ENCODE data around the gene PTTG1IP. TPM values are rescaled to one million over a fixed set of nuclear protein-coding genes. Genes with fewer than 3 reads are reported as not detected.
A peak's percentile ranks its signal among the peaks of the same experiment; 100 is the strongest.

The PTTG1IP gene
- total RNA-seq, result 71.9 TPM

GRCh38 chr21:44873356-44874239 is at the start of gene PTTG1IP:
TSS of gene PTTG1IP (minus strand) at chr21:44873690. CDS start at chr21:44873616, 74 bp downstream.
- Histone ChIP-seq H3K4me1 (ENCODE audit: insufficient read depth, low read length) (peaks cover 86% of the 10 kb centered on the region), H3K9me3 (ENCODE audit: low read depth, low read length) (no peaks in the 10 kb centered on the region), H3K4me3 (ENCODE audit: low read length) (peak within 1 kb of the TSS; percentile 74), H3K27me3 (ENCODE audit: insufficient read depth, low read length) (no peaks in the 10 kb centered on the region)

- peak overlapping the region; percentile 80 for H3K4me3 ChIP-seq (ENCODE audit: low read length)
- no peaks in the 10 kb centered on the region for H3K27me3 ChIP-seq (ENCODE audit: insufficient read depth, low read length)
- no peaks in the 10 kb centered on the region for H3K9me3 ChIP-seq (ENCODE audit: low read depth, low read length)
- peaks cover 86% of the 10 kb centered on the region for H3K4me1 ChIP-seq (ENCODE audit: insufficient read depth, low read length)
Measured at GRCh38 chr21:44921928-44922327, 48.4 kb upstream of the PTTG1IP start.

GRCh38 chr21:44920694-44921604 is 47.5 kb upstream of the PTTG1IP start, which contains the start of gene ITGB2:
TSS of gene ITGB2 (minus strand) at chr21:44920899. CDS start at chr21:44910782, 10,117 bp downstream.
- Histone ChIP-seq H3K4me3 (ENCODE audit: low read length) (peak within 1 kb of the TSS; percentile 80), H3K4me1 (ENCODE audit: insufficient read depth, low read length) (peaks cover 86% of the 10 kb centered on the region), H3K27me3 (ENCODE audit: insufficient read depth, low read length) (no peaks in the 10 kb centered on the region)

GRCh38 chr21:44919913-44920693 is 46.6 kb upstream of the PTTG1IP start:
- peak overlapping the region; percentile 80 for H3K4me3 ChIP-seq (ENCODE audit: low read length)
- H3K9me3 ChIP-seq (ENCODE audit: low read depth, low read length), result no peaks in the 10 kb centered on the region
- no peaks in the 10 kb centered on the region for H3K27me3 ChIP-seq (ENCODE audit: insufficient read depth, low read length)
- peaks cover 86% of the 10 kb centered on the region for H3K4me1 ChIP-seq (ENCODE audit: insufficient read depth, low read length)

More at GRCh38 chr21:44920694-44921604, 47.5 kb upstream of the PTTG1IP start, which contains the start of gene ITGB2:
- H3K9me3 ChIP-seq (ENCODE audit: low read depth, low read length), result no peaks in the 10 kb centered on the region

- Histone ChIP-seq H3K4me3 (ENCODE audit: low read length) (peak overlapping the region; percentile 80), H3K4me1 (ENCODE audit: insufficient read depth, low read length) (peaks cover 86% of the 10 kb centered on the region), H3K9me3 (ENCODE audit: low read depth, low read length) (no peaks in the 10 kb centered on the region)
Measured at GRCh38 chr21:44919111-44919912, 45.8 kb upstream of the PTTG1IP start.

GRCh38 chr21:44918581-44919033 is 45.1 kb upstream of the PTTG1IP start:
- Histone ChIP-seq H3K4me3 (ENCODE audit: low read length) (peak overlapping the region; percentile 80), H3K9me3 (ENCODE audit: low read depth, low read length) (no peaks in the 10 kb centered on the region), H3K27me3 (ENCODE audit: insufficient read depth, low read length) (no peaks in the 10 kb centered on the region), H3K4me1 (ENCODE audit: insufficient read depth, low read length) (peaks cover 86% of the 10 kb centered on the region)

More at GRCh38 chr21:44919111-44919912, 45.8 kb upstream of the PTTG1IP start:
- no peaks in the 10 kb centered on the region for H3K27me3 ChIP-seq (ENCODE audit: insufficient read depth, low read length)

GRCh38 chr21:44918107-44918470 is 44.6 kb upstream of the PTTG1IP start:
- Histone ChIP-seq H3K4me3 (ENCODE audit: low read length) (peak overlapping the region; percentile 80), H3K9me3 (ENCODE audit: low read depth, low read length) (no peaks in the 10 kb centered on the region), H3K4me1 (ENCODE audit: insufficient read depth, low read length) (peaks cover 86% of the 10 kb centered on the region), H3K27me3 (ENCODE audit: insufficient read depth, low read length) (no peaks in the 10 kb centered on the region)

GRCh38 chr21:44917446-44918106 is 44.1 kb upstream of the PTTG1IP start:
- Histone ChIP-seq H3K9me3 (ENCODE audit: low read depth, low read length) (no peaks in the 10 kb centered on the region), H3K4me1 (ENCODE audit: insufficient read depth, low read length) (peaks cover 85% of the 10 kb centered on the region), H3K27me3 (ENCODE audit: insufficient read depth, low read length) (no peaks in the 10 kb centered on the region), H3K4me3 (ENCODE audit: low read length) (no peak overlapping the region)

GRCh38 chr21:44916965-44917364 is 43.5 kb upstream of the PTTG1IP start:
- Histone ChIP-seq H3K4me3 (ENCODE audit: low read length) (no peak overlapping the region), H3K27me3 (ENCODE audit: insufficient read depth, low read length) (no peaks in the 10 kb centered on the region), H3K4me1 (ENCODE audit: insufficient read depth, low read length) (peaks cover 85% of the 10 kb centered on the region), H3K9me3 (ENCODE audit: low read depth, low read length) (no peaks in the 10 kb centered on the region)

GRCh38 chr21:44914176-44914874 is 40.8 kb upstream of the PTTG1IP start:
- Histone ChIP-seq H3K4me1 (ENCODE audit: insufficient read depth, low read length) (peaks cover 99% of the 10 kb centered on the region), H3K9me3 (ENCODE audit: low read depth, low read length) (no peaks in the 10 kb centered on the region), H3K4me3 (ENCODE audit: low read length) (peak overlapping the region; percentile 33), H3K27me3 (ENCODE audit: insufficient read depth, low read length) (no peaks in the 10 kb centered on the region)

- Histone ChIP-seq H3K4me3 (ENCODE audit: low read length) (peak overlapping the region; percentile 33), H3K4me1 (ENCODE audit: insufficient read depth, low read length) (peaks cover 99% of the 10 kb centered on the region), H3K9me3 (ENCODE audit: low read depth, low read length) (no peaks in the 10 kb centered on the region), H3K27me3 (ENCODE audit: insufficient read depth, low read length) (no peaks in the 10 kb centered on the region)
Measured at GRCh38 chr21:44913425-44914175, 40.1 kb upstream of the PTTG1IP start.
